H1 (cell line): ENCODE results near the gene FBXO38. TPM values are rescaled to one million over a fixed set of nuclear protein-coding genes. Genes with fewer than 3 reads are reported as not detected.

Source experiments
- CTCF ChIA-PET: fragments of 300-600 bp; sonication (Branson Sonifier 250); formaldehyde crosslinking; loops from one replicate; lab custom pipeline; 2021; ENCODE audit not compliant: partially characterized antibody; lab: Charles Lee
- POLR2A ChIA-PET: fragments of 300-600 bp; sonication (Branson Sonifier 250); formaldehyde crosslinking; loops from one replicate; lab custom pipeline; 2021; ENCODE audit warnings: inconsistent platforms; ENCODE audit not compliant: partially characterized antibody; lab: Charles Lee
- DNase-seq, 2 experiments: peaks; one replicate each; pipeline versions ENCODE4 v3.0.0 to v3.0.0-alpha.2; 2010 to 2022; ENCODE audit warnings: low spot score in 2 of 2, low read depth in 1 of 2, mixed read lengths in 1 of 2
- FAIRE-seq: peaks from 2 replicates; lab custom pipeline; 2011; peaks lifted over from hg19 to GRCh38; lab: Jason Lieb, UNC
- H2AFZ ChIP-seq: 2 replicates; pipeline ENCODE4 v1.8.1; 2012; ENCODE audit warnings: low read length, inconsistent platforms
- H2AK5ac ChIP-seq: 2 replicates; pipeline ENCODE4 v1.6.1; 2013; ENCODE audit warnings: low read depth, low read length
- H2BK120ac ChIP-seq: replicated peaks from 2 replicates; pipeline ENCODE3; 2013; ENCODE audit warnings: low read depth, low read length, inconsistent platforms
- H2BK12ac ChIP-seq: 2 replicates; pipeline ENCODE4 v1.6.1; 2013; ENCODE audit warnings: low read depth, low read length
- H2BK15ac ChIP-seq: 2 replicates; pipeline ENCODE4 v1.6.1; 2013; ENCODE audit warnings: low read length
- H2BK20ac ChIP-seq: 2 replicates; pipeline ENCODE4 v1.6.1; 2013; ENCODE audit warnings: low read length
- H2BK5ac ChIP-seq: 2 replicates; pipeline ENCODE4 v1.6.1; 2013; ENCODE audit warnings: low read depth, low read length
- H3K14ac ChIP-seq: 2 replicates; pipeline ENCODE4 v1.6.1; 2013; ENCODE audit warnings: inconsistent platforms; ENCODE audit not compliant: insufficient read length
- H3K18ac ChIP-seq: 2 replicates; pipeline ENCODE4 v1.6.1; 2013; ENCODE audit warnings: low read length; ENCODE audit errors: extremely low read depth
- H3K23ac ChIP-seq: 2 replicates; pipeline ENCODE4 v1.6.1; 2013; ENCODE audit warnings: inconsistent platforms; ENCODE audit not compliant: insufficient read length
- H3K23me2 ChIP-seq: 2 replicates; pipeline ENCODE4 v1.6.1; 2013; ENCODE audit warnings: low read depth, low read length
- H3K27ac ChIP-seq: 2 replicates; pipeline ENCODE4 v1.6.1; 2011; ENCODE audit warnings: low read depth, low read length, inconsistent platforms
- H3K27me3 ChIP-seq, 4 experiments: replicated peaks in 1 of 4; 1 replicate in 1 of 4; 2 replicates in 3 of 4; pipeline versions ENCODE4 v1.6.1 to v1.8.1; 2011 to 2013; ENCODE audit warnings: low read length in 3 of 4, mild to moderate bottlenecking in 3 of 4, inconsistent platforms in 2 of 4, mixed read lengths in 2 of 4, moderate library complexity in 1 of 4; ENCODE audit not compliant: control insufficient read depth in 3 of 4, insufficient read depth in 3 of 4; ENCODE audit errors: extremely low read depth in 1 of 4
- H3K36me3 ChIP-seq, 4 experiments: 2 replicates each; pipeline versions ENCODE4 v1.6.1 to v1.8.1; 2011 to 2013; ENCODE audit warnings: mild to moderate bottlenecking in 4 of 4, low read length in 3 of 4, moderate library complexity in 2 of 4, control low read depth in 1 of 4, inconsistent platforms in 1 of 4; ENCODE audit not compliant: insufficient read depth in 4 of 4, control insufficient read depth in 2 of 4
- H3K4ac ChIP-seq: replicated peaks from 2 replicates; pipeline ENCODE3; 2013; ENCODE audit warnings: low read length, low read depth, mixed read lengths, inconsistent platforms; ENCODE audit not compliant: insufficient read length
- H3K4me1 ChIP-seq, 4 experiments: replicated peaks in 1 of 4; 1 replicate in 1 of 4; 2 replicates in 3 of 4; pipeline versions ENCODE4 v1.6.1 to v1.8.1; 2011 to 2013; ENCODE audit warnings: low read length in 3 of 4, inconsistent platforms in 2 of 4, mixed read lengths in 1 of 4; ENCODE audit not compliant: insufficient read depth in 4 of 4, control insufficient read depth in 3 of 4
- H3K4me2 ChIP-seq, 2 experiments: 2 replicates each; pipeline versions ENCODE4 v1.6.1 to v1.8.1; 2011 to 2013; ENCODE audit warnings: low read depth in 2 of 2, low read length in 2 of 2, control low read depth in 1 of 2, inconsistent platforms in 1 of 2, mild to moderate bottlenecking in 1 of 2; ENCODE audit not compliant: insufficient read depth in 1 of 2
- H3K4me3 ChIP-seq, 4 experiments: fragments of 200-600, 300-600 bp in 1 of 4; sonication (generic), shearing (Covaris generic), sonication (Bioruptor Twin) in 1 of 4; 2 replicates each; pipeline versions ENCODE4 v1.5.1 to v1.8.1; 2011 to 2016; ENCODE audit warnings: low read length in 4 of 4, low read depth in 3 of 4, control low read depth in 2 of 4, inconsistent platforms in 2 of 4, mild to moderate bottlenecking in 2 of 4, mixed read lengths in 1 of 4, moderate library complexity in 1 of 4; ENCODE audit not compliant: insufficient read depth in 2 of 4; ENCODE audit errors: extremely low read depth in 1 of 4
- H3K56ac ChIP-seq: replicated peaks from 2 replicates; pipeline ENCODE3; 2013; ENCODE audit warnings: low read depth, mild to moderate bottlenecking, mixed read lengths, low read length, inconsistent platforms; ENCODE audit not compliant: insufficient read length
- H3K79me1 ChIP-seq: 2 replicates; pipeline ENCODE4 v1.6.1; 2013; ENCODE audit warnings: low read depth, low read length, control low read depth
- H3K79me2 ChIP-seq, 2 experiments: 2 replicates each; pipeline versions ENCODE4 v1.6.1 to v1.8.1; 2012 to 2013; ENCODE audit warnings: low read length in 2 of 2, mild to moderate bottlenecking in 2 of 2, inconsistent platforms in 1 of 2; ENCODE audit not compliant: insufficient read depth in 2 of 2, control insufficient read depth in 1 of 2
- H3K9ac ChIP-seq, 4 experiments: replicated peaks in 1 of 4; 1 replicate in 1 of 4; 2 replicates in 3 of 4; pipeline versions ENCODE4 v1.6.1 to v1.8.1; 2011 to 2013; ENCODE audit warnings: low read depth in 3 of 4, low read length in 3 of 4, control low read depth in 2 of 4, mild to moderate bottlenecking in 2 of 4, moderate library complexity in 2 of 4, inconsistent platforms in 1 of 4; ENCODE audit errors: extremely low read depth in 1 of 4
- H3K9me3 ChIP-seq, 2 experiments: 2 replicates each; pipeline versions ENCODE4 v1.6.1 to v1.8.1; 2012 to 2013; ENCODE audit warnings: mild to moderate bottlenecking in 2 of 2, moderate library complexity in 2 of 2, control low read depth in 1 of 2, inconsistent platforms in 1 of 2, low read depth in 1 of 2, low read length in 1 of 2, mixed read lengths in 1 of 2; ENCODE audit not compliant: insufficient read depth in 2 of 2
- H4K20me1 ChIP-seq, 2 experiments: replicated peaks in 1 of 2; 2 replicates each; pipeline versions ENCODE3 to v1.8.1; 2011 to 2013; ENCODE audit warnings: inconsistent platforms in 2 of 2, low read length in 2 of 2, mild to moderate bottlenecking in 1 of 2; ENCODE audit not compliant: insufficient read depth in 2 of 2, control insufficient read depth in 1 of 2
- H4K5ac ChIP-seq: 2 replicates; pipeline ENCODE4 v1.6.1; 2013; ENCODE audit warnings: low read length, low read depth, mixed read lengths, inconsistent platforms; ENCODE audit not compliant: insufficient read length
- H4K8ac ChIP-seq: 2 replicates; pipeline ENCODE4 v1.8.0; 2013; ENCODE audit warnings: mild to moderate bottlenecking, moderate library complexity, low read length, inconsistent platforms; ENCODE audit not compliant: insufficient read depth; ENCODE audit errors: extremely low read depth
- H4K91ac ChIP-seq: replicated peaks from 2 replicates; pipeline ENCODE3; 2013; ENCODE audit warnings: low read length, mixed read lengths, inconsistent platforms; ENCODE audit not compliant: insufficient read length
- BRCA1 ChIP-seq: IDR thresholded peaks from 2 replicates; pipeline ENCODE4 v1.6.1; 2012; ENCODE audit warnings: low read depth, low read length, improper control_type of control experiment
- CEBPB ChIP-seq: IDR thresholded peaks from 2 replicates; pipeline ENCODE4 v1.6.1; 2012; ENCODE audit warnings: low read depth, low read length
- EGR1 ChIP-seq: IDR thresholded peaks from 2 replicates; pipeline ENCODE4 v1.6.1; 2011; ENCODE audit warnings: low read depth, low read length, borderline replicate concordance
- EP300 ChIP-seq, 2 experiments: IDR thresholded peaks; 1 replicate in 1 of 2; 2 replicates in 1 of 2; pipeline ENCODE4 v1.6.1; 2011 to 2012; ENCODE audit warnings: low read depth in 2 of 2, low read length in 2 of 2, mild to moderate bottlenecking in 2 of 2, borderline replicate concordance in 1 of 2, inconsistent platforms in 1 of 2, moderate library complexity in 1 of 2
- JUND ChIP-seq: IDR thresholded peaks from 2 replicates; pipeline ENCODE4 v1.6.1; 2011; ENCODE audit warnings: mild to moderate bottlenecking, improper control_type of control experiment, low read length
- KDM1A ChIP-seq: fragments of 200-600, 300-600 bp; sonication (generic); IDR thresholded peaks from 2 replicates; pipeline ENCODE4 v1.7.1; 2016; ENCODE audit warnings: mild to moderate bottlenecking, low read length, borderline replicate concordance
- POLR2A ChIP-seq, 2 experiments: IDR thresholded peaks; 1 replicate in 1 of 2; 2 replicates in 1 of 2; pipeline ENCODE4 v1.6.1; 2011; ENCODE audit warnings: low read depth in 2 of 2, low read length in 2 of 2, mild to moderate bottlenecking in 2 of 2; ENCODE audit errors: control extremely low read depth in 1 of 2
- TBP ChIP-seq: IDR thresholded peaks from 2 replicates; pipeline ENCODE4 v1.6.1; 2011; ENCODE audit warnings: low read depth, low read length, improper control_type of control experiment
- WGBS, 2 experiments: shearing (Covaris generic) in 1 of 2; methylation state at CpG; one replicate each; pipeline versions ENCODE4 v1.1.6 to v1.1.7; 2013 to 2015; ENCODE audit warnings: low lambda C conversion rate in 2 of 2, mixed read lengths in 2 of 2, inconsistent platforms in 1 of 2, low coverage in 1 of 2, missing lambda C conversion rate in 1 of 2; ENCODE audit not compliant: insufficient replicate concordance in 2 of 2, insufficient coverage in 1 of 2, insufficient read length in 1 of 2; ENCODE audit errors: extremely low coverage in 1 of 2, missing lambda C conversion rate in 1 of 2; 5-methylcytosine and 5-hydroxymethylcytosine counted together
- polyA plus RNA-seq, 7 experiments: library from polyadenylated mRNA; depleted of rRNA in 3 of 7; stranded (reverse) in 5 of 7; unstranded in 2 of 7; fragments of >200 nt in 5 of 7; fragments of 200-250 nt in 2 of 7; gene quantifications; 1 replicate in 5 of 7; 2 replicates in 1 of 7; 4 replicates in 1 of 7; pipeline versions ENCODE4 v1.2.1 to v1.2.3, GENCODE V29; 2011 to 2013; ENCODE audit warnings: missing spikeins in 2 of 7, mixed read lengths in 2 of 7
- total RNA-seq: library from RNA; stranded (reverse); fragmentation: NEBNext Ultra II Directional; extraction: Animal tissue kit (Norgen Biotek cat#: 25700); gene quantifications from 2 replicates; pipeline ENCODE4 v1.2.1, GENCODE V29; 2021
- TF ChIP-seq, protein P1 (sequence below): IDR thresholded peaks from 2 replicates; pipeline ENCODE4 v1.6.1; 2012; ENCODE audit warnings: low read length, inconsistent platforms

The FBXO38 gene
- total and polyA plus RNA-seq, 2 of the 8 experiments (the other 6 are each of a cell fraction or from before 2014, with no cell fraction given) = 9.1 to 34.3 TPM

DNA sequence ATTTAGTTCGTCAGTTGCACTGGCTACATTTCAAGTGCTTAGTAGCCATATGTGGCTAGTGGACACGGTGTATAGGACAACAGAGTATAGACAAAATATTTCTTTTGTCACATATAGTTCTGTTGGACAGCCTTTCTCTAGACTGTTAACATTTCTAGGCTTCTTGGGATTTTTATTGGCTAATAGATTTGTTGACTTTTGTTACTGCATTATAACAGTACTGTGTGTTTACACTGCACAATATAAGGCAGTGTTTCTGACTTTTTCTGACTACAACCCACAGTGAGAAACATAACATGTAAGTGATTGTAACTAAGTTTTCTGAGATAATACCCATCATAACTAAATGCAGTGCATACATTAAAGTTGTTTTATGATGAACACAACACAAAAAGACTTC lies 11.3 kb downstream of the FBXO38 start:
- Histone ChIP-seq H3K79me2 (peaks cover 0 to 44% of the 10 kb centered on the region in 2 experiments; a peak in 3 of 4 replicates), H3K56ac (no peak overlapping the region), H4K20me1 (no peaks in the 10 kb centered on the region), H3K23me2 (no peaks in the 10 kb centered on the region), H3K18ac (no peak overlapping the region), H3K4ac (no peak overlapping the region), H2BK20ac (no peak overlapping the region), H3K4me3 (no peak overlapping the region), H4K8ac (no peak overlapping the region), H2AK5ac (no peak overlapping the region), H3K9me3 (no peaks in the 10 kb centered on the region), H3K9ac (no peak overlapping the region), H2BK12ac (no peak overlapping the region), H2BK15ac (no peak overlapping the region), H2BK120ac (no peak overlapping the region), H3K4me1 (peaks cover 4 to 21% (median 11%) of the 10 kb centered on the region in 4 experiments; a peak in 6 of 7 replicates), H3K14ac (no peak overlapping the region), H3K4me2 (no peak overlapping the region), H3K36me3 (peaks cover 3 to 18% (median 6%) of the 10 kb centered on the region in 4 experiments; a peak in 5 of 8 replicates), H4K5ac (no peak overlapping the region), H3K23ac (no peak overlapping the region), H3K27me3 (no peaks in the 10 kb centered on the region), H3K79me1 (0 out of 2 replicates have a peak, but pooled peaks cover 2% of the 10 kb centered on the region), H4K91ac (no peak overlapping the region), H2BK5ac (no peak overlapping the region), H2AFZ (no peak overlapping the region), H3K27ac (no peak overlapping the region)
- DNase-seq (no peak), FAIRE-seq (no peak)
- WGBS, 2 experiments = 82% methylated on average over 2 of the region's 2 CpGs; no CpG with 5 or more reads in 1 of the 2 experiments
- CTCF ChIA-PET = interaction anchor here (0.7 kb wide), 1 partner anchor 63 kb away, joined by 3 read pairs; no protein-coding TSS in a partner anchor
- POLR2A ChIA-PET = no interaction called here
- TF ChIP-seq EP300 (IDR thresholded peaks at IDR 0.05; ENCODE audit: borderline replicate concordance in 1 of 2, low read depth in 2 of 2, low read length in 2 of 2) (no peak), TBP (no peak), KDM1A (no peak), EGR1 (no peak), BRCA1 (no peak), JUND (no peak), CEBPB (no peak), POLR2A (IDR thresholded peaks at IDR 0.05; ENCODE audit: control extremely low read depth in 1 of 2, low read depth in 2 of 2, low read length in 2 of 2) (no peak)
- TF ChIP-seq, protein P1, sequence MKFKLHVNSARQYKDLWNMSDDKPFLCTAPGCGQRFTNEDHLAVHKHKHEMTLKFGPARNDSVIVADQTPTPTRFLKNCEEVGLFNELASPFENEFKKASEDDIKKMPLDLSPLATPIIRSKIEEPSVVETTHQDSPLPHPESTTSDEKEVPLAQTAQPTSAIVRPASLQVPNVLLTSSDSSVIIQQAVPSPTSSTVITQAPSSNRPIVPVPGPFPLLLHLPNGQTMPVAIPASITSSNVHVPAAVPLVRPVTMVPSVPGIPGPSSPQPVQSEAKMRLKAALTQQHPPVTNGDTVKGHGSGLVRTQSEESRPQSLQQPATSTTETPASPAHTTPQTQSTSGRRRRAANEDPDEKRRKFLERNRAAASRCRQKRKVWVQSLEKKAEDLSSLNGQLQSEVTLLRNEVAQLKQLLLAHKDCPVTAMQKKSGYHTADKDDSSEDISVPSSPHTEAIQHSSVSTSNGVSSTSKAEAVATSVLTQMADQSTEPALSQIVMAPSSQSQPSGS = no peak
